CD4-positive, alpha-beta T cell treated with Interleukin-10 for 1 hour (primary cell): ENCODE data around the gene POC1A.
"Not testable (repeated sequence)": the region's sequence is repeated elsewhere in the genome, so short reads cannot be mapped to it uniquely, and the experiment has no call there.

ENCODE experiments used
- DNase-seq: peaks from one replicate; pipeline ENCODE4 v3.0.0-alpha.2; 2020

Gene POC1A

DNA sequence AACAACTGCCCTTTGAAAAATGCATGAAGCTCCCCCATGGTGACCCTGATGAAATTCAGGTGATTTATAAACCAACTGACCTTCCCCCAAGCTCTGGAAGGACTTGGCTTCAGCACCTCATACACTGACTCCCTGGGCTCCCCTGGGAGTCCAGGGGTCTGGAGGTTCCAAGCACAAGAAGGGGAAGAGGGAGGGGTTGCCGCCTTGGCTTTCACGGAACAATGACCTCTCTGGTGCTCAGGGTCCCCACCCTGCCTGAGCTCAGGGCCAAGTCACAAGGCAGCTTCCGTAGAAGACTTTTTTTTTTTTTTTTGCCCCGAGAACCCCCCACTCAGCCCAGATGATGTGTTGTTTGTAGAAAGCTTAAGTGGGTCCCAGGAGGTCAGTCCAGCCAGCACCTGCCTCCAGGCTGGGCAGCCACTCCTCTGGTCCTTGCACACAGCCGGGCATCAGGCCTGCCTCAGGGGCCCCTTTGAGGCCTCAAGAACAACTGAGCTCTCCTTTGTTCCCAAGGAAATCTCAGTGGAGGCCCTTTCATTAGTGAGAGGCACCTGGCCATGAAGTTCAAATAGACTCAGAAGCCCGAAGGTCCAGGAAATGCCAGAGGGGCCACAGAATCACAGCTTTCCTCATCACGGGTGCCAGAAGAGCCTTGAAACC lies 29.7 kb upstream of the POC1A start:
- DNase-seq, result no peak

DNA sequence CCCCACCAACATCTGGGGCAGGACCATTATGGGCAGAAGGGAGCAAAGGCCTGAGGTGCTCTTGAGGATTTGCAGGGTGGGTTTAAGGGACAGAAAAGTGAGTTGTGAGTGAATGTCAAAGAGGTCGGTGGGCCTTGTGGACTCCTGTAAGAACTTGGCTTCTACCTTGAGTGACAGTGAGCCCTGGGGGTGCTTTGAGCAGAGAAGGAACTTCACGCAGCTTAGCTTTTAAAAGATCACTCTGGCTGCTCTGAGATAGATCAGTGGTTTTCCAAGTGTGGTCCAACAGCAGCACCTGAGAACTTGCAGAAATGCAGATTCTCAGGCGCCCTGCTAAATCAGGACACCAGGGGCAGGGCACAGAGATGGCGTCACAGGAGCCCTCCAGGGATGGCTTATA lies 28.5 kb upstream of the POC1A start:
- DNase-seq, result no peak

DNA sequence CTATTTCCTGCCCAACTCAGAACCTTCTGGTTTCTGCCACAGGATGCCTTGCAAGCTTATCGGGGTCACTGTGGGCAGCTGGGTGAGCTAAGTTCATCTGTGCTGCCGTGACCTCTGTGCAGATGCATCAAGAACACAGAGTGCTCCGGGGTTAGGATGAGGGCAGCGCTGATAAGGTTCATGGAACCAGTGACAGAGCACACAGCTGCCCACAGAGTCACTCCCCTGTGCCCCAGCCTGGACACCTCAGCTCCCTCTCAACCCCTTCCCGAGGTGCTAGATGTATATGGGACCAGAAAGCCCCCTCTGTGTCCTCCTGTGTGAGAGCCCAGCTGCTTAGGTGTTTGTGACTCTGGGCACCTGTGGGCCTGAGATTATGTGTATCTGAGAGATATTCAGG lies 28.0 kb upstream of the POC1A start:
- DNase-seq, result no peak

DNA sequence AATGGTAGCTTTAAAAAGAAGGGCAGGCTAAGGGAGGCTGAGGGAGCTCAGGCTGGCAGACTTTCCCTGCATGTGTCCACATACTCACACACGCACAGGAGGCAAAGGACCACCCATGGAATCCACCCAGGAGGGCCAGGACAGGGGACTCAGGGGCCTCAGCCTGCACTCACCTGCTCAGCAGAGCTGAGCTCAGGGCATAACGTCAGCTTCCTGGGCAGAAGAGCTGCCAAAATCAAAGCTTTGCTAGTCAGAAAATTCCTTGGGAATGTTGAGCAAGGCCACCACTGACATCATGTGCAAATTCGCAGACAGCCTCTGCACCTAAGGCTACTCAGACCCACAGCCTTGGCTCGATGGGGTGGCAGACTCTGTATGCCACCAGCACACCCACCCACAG lies 27.3 kb upstream of the POC1A start:
- DNase-seq, result no peak

DNA sequence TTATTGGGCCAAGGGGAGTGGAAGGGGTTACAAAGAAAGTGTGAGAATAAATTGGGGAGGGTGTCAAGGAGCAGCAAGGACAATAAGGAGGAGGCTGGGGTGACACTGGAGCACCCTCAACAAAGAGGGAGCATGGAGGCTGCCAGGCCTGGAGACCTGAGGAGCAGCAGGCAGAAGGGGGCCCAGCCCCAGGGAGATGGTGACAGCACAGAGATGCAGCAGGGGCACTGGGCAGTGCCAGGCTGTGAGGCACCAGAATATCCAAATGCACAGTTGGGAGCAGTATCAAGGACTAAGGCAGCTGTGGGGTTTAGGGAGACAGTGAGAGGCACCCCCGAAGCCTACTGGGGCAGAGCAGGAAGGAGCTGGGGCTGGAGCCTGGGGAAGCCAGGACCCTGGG lies 24.3 kb upstream of the POC1A start:
- no peak for DNase-seq

DNA sequence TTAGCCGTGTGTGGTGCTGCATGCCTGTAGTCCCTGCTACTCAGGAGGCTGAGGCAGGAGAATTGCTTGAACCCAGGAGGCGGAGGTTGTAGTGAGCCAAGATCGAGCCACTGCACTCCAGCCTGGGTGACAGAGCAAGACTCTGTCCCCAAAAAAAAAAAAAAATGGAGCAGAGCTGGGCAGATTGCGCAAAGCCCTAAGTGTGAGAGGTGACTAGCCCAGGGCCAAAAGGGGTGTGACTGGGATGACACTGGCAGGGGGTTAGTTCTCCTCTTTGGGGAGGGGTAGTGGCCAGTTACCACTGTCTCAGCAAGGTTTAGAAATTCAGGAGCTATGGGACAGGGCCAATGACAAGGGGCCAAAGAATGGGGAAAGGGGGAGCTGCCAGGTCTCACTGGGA lies 23.9 kb upstream of the POC1A start:
- DNase-seq, result not testable (repeated sequence)

DNA sequence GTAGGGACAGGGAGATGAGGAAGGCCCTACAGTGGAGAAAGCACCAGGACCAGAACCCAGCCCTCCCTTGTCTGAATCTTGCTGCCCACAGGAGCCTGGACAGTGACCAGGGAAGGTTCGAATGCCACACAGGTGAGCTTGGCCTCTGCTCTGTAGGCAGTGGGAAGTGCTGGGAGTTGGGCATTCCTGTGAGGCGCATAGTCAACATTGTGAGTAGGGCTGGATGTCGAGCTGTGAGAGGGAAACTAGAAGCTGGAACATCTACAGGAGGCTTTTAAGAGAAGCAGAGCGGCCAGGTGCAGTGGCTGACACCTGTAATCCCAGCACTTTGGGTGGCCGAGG lies 23.4 kb upstream of the POC1A start:
- no peak for DNase-seq

DNA sequence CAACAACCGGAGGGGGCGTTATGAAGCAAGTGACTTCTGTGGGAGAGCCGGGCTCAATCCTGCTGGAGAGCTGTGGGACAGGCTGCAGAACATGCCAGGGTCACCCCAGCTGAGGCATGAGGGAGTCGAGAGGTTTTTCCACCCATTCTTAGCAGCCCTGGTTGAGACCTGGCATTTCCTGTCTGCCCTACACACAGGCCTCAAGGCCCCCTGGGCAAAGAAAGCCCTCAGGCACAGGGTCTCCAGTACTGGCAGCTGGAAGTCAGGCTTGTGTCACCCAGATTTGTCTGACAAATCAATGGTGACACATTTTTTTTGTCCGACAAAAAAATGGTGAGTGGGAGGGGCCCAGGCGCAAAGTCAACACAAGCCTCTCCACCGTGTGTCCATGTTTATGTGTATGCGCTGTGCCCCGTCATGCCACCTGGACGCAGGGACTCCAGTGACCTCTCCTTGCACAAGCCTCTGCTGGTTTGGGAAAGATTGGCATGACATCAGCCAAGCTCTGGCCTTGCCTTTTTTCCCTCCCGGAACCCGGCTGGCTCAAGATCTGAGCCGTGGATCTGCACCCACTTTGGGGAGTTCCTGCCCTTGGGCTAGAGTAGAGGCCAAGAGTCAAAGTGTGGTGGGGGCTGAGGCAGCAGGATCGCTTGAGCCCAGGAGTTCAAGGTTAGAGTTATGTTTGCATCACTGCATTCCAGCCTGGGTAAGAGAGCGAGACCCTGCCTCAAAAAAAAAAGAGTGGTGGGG lies 22.9 kb upstream of the POC1A start:
- DNase-seq, result no peak

DNA sequence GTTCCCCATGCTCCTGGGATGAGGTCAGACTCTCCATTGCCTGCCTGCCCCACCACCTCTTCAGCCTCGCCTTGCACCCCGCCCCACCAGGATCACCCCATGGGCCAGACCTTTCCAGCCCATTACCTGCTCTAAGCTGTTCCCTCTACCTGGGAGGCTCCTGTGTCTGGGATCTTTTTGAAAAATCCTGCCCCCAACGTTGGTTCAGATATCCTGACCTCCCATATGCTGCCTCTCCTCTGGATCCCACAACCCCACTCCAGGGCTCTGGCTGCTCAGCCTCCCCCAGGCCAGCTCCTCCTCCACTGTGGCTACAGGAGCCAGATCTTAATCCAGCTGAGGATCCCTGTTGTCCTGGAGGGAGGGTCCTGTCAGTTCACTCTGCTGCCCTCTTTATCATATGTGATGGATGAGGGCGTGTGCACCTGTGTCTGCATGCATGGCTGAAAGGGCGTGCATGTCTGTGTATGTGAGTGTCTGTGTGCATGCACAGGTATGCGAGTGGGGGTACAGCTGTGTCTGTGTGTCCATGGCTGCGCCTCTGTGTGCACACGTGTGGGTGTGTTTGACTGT lies 22.0 kb upstream of the POC1A start:
- no peak for DNase-seq

DNA sequence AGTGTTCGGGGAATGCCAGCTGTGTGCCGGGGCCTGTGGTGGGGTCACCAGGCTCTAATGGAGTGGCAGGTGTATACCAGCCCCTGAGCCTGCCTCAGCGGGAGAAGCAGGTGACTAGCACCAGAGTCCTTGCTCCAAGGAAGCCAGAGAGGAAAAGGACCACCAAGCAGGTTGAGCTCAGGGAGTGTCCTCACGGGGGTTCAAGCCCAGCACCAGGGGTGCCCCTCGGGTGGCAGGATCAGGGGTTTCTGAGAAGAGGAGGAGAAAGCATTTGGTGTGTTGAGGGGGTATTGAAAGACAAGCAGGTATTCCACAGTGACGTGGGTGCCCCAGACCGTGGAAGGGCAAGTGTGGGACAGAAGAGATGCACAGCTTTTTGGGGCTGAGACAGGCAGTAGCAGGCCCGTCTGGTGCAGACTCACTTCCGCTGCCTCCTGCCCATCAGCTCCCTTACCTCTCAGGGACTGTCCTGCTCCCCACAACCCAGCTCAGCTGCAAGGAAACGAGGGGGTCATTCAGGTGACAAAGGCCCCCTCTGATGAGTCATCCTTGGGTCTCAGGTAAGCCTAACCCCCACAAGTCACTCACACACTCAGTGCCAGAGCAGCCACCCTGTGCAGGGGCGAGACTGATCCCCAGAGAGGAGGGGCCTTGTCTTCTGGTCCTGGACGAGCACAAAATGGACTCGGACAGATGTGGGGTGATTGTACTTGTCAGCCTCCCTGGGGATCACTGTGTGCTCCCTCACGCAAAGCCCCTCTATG lies 21.4 kb upstream of the POC1A start:
- no peak for DNase-seq

DNA sequence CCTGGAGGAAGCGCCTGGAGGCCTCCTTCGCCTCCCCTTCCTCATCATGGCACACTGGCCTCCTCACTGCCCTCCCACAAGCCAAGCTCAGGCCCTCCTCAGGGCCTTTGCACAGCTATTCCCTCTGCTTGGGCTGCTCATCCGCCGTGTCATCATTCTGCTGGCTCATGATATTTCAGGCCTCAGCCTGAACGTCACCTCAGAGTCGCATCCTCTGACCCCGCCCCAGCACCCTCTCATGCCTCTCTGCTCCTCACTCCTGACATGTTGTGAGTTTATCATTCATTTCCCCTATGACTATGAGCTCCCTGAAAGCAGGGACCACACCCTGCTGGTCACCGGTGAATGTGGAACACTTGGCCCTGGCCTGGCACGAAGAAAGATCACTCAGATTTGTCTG lies 20.7 kb upstream of the POC1A start:
- DNase-seq, result no peak

DNA sequence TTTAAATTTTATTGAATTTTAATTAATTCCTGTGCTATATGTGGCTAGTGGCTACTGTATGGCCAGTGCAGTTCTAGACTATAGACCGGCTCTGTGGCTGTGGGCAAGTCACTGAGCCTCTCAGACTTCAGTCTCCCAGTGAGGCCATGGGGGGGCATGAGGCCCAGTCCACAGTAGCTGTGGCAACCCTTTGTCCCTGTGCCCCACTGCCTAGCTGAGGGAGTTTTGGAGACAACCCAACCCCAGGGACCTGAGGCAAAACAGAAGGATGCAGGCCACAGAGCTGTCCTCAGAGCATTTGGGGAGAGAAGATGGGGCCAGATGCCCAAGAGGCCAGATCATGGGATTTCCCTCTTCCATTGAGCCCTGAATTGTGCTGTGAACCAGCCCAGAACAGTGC lies 18.9 kb upstream of the POC1A start:
- DNase-seq, result no peak

DNA sequence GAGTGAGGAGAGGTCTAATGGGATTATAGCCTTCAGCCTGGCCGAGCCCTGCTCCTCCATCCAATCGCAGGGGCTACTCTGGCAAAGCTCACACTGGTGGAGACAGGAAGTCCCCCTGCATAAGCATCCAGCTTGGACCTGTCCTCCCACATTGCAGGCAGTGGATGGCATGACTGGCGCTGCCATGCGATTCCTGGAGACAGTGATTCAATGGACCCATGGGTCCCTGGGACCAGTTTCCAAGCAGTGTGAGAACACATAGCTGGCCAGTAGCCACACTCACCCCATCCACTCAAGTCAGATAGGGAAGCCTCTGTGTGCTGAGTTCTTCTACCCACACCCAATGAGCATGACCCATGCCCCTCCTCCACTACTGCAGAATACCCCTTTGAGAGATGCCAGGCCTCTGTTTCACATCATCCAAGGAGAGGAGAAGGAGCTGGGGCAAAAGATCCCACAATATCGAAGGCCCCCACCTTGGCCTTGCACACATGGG lies 18.1 kb upstream of the POC1A start:
- DNase-seq, result no peak

DNA sequence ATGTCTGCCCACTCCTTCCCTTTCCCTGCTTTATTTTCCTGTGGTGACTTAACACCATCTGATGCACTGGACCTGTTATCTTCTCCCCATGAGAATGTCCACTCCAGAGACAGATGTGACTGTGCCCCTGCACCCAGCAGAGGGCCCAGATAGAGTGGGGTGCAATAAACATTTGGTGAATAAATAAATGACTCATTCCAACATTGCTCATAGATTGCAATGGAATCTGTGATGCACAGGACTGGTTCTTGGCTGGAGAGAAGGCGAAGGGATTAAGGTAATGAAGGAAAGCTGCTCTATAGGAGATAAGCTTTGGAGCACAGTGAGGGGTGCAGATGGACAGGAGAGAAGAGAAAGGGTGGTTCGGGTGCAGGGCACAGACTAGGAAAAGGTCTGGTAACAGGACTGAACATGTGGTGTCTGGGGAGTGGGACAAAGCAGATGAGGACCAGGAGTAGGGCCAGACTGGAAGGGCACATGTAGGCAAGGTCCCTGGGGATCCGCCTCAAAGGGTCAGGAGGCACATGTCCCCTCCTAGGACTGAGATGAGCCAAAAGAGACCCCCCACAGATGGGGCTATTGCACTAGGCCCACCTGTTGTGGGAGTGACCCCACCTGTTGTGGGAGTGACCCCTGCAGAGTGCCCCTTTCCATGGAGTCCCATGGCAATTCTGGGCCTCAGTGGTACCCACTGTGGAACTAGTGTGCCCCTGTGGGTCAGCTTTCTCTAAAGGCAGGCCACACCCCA lies 17.5 kb upstream of the POC1A start:
- no peak for DNase-seq

DNA sequence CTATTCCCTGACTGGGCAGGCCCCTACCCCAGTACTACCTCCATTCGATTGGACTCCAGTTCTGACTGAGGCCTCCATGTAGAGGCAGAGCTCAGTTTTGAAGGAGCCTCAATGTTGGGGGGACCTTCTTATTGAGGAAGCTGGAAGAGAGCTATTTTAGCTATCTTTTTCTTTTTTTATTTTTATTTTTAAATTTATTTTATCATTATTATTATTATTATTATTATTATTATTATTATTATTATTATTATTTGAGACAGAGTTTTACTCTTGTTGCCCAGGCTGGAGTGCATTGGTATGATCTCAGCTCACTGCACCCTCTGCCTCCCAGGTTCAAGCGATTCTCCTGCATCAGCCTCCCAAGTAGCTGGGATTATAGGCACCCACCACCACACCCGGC lies 16.0 kb upstream of the POC1A start:
- DNase-seq, result not testable (repeated sequence)

DNA sequence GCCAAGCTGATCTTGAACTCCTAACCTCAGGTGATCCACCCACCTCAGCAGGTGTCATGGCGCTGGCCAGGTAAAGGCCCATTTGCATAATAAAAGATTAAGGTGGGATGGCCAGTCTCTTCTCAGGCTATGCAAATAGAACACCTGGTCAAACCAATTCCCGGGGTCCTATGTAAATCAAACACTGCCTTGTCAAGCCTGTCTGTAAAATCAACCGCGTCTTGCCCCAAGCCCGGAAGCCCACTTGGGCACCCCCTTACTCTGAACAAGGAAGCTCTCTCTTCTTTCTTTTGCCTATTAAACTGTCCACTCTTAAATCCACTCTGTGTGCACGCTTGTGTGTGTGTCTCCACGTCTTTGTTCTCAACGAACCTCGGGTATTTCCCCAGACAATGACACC lies 13.0 kb upstream of the POC1A start:
- DNase-seq, result no peak

DNA sequence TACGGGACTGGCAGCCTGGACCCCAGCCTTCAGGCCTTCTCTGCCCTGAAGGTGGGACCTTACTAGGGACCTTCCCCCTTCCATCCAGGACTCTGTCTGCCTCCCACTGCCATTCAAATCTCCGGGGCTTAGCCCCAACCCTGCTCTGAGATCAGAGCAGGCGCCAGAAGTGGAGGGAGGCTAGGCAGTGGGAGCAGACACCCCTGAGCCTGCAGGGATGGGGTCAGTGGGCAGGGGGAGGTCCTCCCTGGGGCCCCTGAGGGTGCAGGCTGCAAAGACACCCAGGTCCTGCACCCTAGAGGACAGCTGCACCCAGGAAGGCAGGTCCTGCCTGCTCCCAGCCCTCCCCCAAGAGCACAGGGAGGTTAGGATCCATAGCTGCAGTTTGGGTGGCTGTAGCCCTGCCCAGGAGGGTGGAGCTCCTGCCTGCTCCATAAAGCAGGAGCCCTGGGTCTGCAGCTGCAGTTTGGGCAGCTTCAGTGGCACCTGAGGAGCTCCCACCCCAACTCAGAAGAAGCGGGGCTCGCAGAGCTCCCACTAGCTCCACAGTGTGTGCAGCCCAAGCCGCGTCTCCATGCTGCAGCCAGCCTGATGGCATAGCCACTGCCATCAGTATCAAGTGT lies 8.1 kb upstream of the POC1A start:
- no peak for DNase-seq

DNA sequence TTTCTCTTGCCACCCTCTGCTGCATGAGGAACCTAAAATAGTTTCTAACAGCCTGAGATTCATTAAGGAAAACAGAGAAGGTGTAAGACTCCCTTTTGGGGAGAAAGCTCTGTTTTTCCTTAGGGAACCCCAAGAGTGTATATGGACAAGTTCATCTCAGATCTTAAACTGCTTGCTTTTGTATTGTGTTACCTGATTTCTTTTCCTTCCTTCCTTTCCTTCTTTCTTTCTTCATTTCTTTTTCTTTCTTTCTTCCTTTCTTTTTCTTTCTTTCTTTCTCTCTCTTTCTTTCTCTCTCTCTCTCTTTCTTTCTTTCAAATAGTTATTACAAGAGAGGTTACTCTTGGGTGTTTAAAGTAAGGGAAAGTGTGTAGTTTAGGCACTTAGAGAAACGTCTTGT lies 5.3 kb upstream of the POC1A start:
- no peak for DNase-seq

DNA sequence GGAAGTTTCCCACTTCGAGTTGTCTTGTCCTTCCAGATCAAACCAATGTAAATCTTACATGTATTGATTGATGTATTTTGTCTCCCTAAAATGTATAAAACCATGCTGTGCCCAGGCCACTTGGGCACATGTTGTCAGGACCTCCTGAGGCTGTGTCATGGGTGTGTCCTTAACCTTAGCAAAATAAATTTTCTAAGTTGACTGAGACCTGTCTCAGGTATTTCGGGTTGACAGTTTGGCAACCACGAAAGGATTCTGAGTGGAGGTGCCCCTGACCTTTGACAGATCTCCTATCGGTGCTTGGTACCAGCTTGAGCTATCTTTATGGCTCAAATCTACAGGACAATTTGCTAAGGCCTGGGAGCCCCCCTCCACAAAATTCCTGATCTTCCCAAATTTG lies 1.7 kb upstream of the POC1A start:
- no peak for DNase-seq

DNA sequence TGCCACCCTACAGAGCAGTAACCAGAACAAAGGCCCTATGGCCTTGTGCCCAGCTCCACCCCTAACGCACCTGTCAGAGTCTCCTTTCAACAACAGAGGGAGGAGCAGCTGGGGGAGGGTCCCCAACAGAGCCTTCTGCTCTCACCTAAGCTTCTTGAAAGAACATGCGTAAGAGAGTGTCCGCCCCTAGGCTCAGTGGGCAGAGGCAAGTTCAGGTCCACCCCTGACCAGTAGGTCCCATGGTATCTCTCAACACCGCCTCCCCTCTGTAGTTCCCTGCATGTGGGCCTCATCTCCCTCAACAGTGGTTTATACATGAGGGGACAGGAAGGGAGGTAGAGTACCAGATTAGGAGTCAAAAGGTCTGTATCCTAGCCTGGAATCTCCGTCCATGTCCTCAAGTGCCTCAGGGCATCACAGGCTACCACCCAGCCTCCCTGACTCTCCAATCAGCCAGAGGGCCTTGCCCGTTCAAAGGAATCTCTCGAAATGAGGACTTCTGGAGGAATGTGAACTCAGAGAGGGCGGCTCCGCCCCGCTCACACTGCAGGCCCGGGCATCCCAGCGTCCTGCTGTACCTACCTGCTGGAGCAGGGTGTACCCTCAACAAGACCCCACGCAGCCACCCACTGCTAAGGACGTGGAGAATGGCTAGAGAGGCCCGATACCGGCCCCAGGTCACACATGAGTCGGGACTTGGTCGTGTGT lies 680 bp downstream of the POC1A start:
- no peak for DNase-seq

DNA sequence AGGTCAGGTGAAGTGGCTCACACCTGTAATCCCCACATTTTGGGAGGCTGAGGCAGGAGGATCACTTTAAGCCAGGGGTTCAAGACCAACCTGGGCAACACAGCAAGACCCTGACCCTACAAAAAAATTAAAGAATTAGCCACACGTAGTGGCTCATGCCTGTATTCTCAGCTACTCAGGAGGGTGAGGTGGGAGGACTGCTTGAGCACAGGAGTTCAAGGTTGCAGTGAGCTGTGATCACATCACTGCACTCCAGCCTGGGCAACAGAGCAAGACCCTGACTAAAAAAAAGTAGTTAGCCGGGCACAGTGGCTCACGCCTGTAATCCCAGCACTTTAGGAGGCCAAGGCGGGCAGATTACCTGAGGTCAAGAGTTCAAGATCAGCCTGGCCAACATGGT lies 2.2 kb downstream of the POC1A start:
- not testable (repeated sequence) for DNase-seq

DNA sequence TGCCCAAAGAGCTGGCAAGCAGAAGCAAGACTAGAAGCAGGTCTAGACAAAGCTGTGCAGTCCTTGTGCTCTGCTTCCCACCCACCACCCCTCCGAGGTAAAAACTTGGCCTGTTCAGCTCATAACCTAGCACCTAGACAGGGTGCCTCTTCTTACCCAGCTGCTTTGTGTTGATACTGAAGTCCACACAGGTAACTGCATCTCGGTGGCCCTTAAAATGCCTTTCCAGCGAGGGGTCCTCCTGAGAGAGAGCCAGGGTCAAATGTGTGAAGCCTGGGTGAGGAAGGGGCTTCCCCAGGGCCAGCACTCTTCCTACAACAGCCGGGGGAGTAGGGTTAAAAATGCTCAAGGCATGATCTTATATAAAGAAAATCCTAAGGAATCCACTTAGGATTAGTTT lies 3.4 kb downstream of the POC1A start:
- no peak for DNase-seq
